Mammary epithelial cell (primary cell): ENCODE results near the gene CDH10.

Experiments
- EZH2 ChIP-seq: IDR thresholded peaks from 2 replicates; pipeline ENCODE4 v1.6.1; 2012; ENCODE audit warnings: low read length, inconsistent platforms, borderline replicate concordance
- TF ChIP-seq, protein P1 (sequence below), 2 donors: IDR thresholded peaks in 1 of 2; conservative IDR thresholded peaks in 1 of 2; 2 replicates each; pipeline ENCODE4 v1.5.1; 2011 to 2012; ENCODE audit warnings: inconsistent platforms in 2 of 2, low read length in 2 of 2, mild to moderate bottlenecking in 2 of 2, control low read depth in 1 of 2, low read depth in 1 of 2; ENCODE audit not compliant: insufficient read depth in 1 of 2; ENCODE audit errors: extremely low read depth in 1 of 2

- no peak for TF ChIP-seq EZH2
- TF ChIP-seq, protein P1, sequence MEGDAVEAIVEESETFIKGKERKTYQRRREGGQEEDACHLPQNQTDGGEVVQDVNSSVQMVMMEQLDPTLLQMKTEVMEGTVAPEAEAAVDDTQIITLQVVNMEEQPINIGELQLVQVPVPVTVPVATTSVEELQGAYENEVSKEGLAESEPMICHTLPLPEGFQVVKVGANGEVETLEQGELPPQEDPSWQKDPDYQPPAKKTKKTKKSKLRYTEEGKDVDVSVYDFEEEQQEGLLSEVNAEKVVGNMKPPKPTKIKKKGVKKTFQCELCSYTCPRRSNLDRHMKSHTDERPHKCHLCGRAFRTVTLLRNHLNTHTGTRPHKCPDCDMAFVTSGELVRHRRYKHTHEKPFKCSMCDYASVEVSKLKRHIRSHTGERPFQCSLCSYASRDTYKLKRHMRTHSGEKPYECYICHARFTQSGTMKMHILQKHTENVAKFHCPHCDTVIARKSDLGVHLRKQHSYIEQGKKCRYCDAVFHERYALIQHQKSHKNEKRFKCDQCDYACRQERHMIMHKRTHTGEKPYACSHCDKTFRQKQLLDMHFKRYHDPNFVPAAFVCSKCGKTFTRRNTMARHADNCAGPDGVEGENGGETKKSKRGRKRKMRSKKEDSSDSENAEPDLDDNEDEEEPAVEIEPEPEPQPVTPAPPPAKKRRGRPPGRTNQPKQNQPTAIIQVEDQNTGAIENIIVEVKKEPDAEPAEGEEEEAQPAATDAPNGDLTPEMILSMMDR (conservative IDR thresholded peaks at IDR 0.05 in 1 of 2, IDR thresholded peaks at IDR 0.05 in 1 of 2; ENCODE audit: extremely low read depth in 1 of 2, insufficient read depth in 1 of 2, low read depth in 1 of 2, low read length in 2 of 2), result no peak
Observed at GRCh38 chr5:24472518-24472917, 172.3 kb downstream of the CDH10 start.
